Measurements from ENCODE around the gene MKRN2OS.

- TF ChIP-seq CTCF (conservative IDR thresholded peaks at IDR 0.05; ENCODE audit: low read length) (no peak), EZH2phosphoT487 (IDR thresholded peaks at IDR 0.05; ENCODE audit: borderline replicate concordance, low read depth, low read length) (no peak)
Observed at GRCh38 chr3:12515631-12516030, 29.7 kb downstream of the MKRN2OS start.

Measured in OCI-LY7 (cell line).